HEK293 (cell line): ENCODE data around the gene SLC7A6.
A peak's percentile ranks its signal among the peaks of the same experiment; 100 is the strongest.

ENCODE experiments used
- BCL11B ChIP-seq: fragments of 450-650 bp; formaldehyde crosslinking; IDR thresholded peaks from 2 replicates; pipeline ENCODE4 v1.5.1; 2016; ENCODE audit warnings: low read depth, missing biosample characterization, missing genetic modification characterization
- KLF7 ChIP-seq: fragments of 450-650 bp; formaldehyde crosslinking; IDR thresholded peaks from 2 replicates; pipeline ENCODE4 v1.5.1; 2016; ENCODE audit warnings: missing biosample characterization, missing genetic modification characterization, borderline replicate concordance
- MZF1 ChIP-seq: fragments of 450-650 bp; formaldehyde crosslinking; IDR thresholded peaks from 2 replicates; pipeline ENCODE4 v1.5.1; 2017; ENCODE audit warnings: missing biosample characterization, missing genetic modification characterization, borderline replicate concordance
- ZBTB48 ChIP-seq: fragments of 450-650 bp; formaldehyde crosslinking; IDR thresholded peaks from 2 replicates; pipeline ENCODE4 v1.5.1; 2016; ENCODE audit warnings: missing biosample characterization, missing genetic modification characterization
- ZBTB7A ChIP-seq: fragments of 450-650 bp; formaldehyde crosslinking; IDR thresholded peaks from 2 replicates; pipeline ENCODE4 v1.5.1; 2016; ENCODE audit warnings: low read depth, missing biosample characterization, missing genetic modification characterization
- ZNF121 ChIP-seq: fragments of 450-650 bp; formaldehyde crosslinking; IDR thresholded peaks from 2 replicates; pipeline ENCODE4 v1.5.1; 2016; ENCODE audit warnings: missing biosample characterization, missing genetic modification characterization
- ZNF202 ChIP-seq: fragments of 450-650 bp; formaldehyde crosslinking; IDR thresholded peaks from 2 replicates; pipeline ENCODE4 v1.5.1; 2016; ENCODE audit warnings: missing biosample characterization, missing genetic modification characterization, borderline replicate concordance
- ZNF223 ChIP-seq: fragments of 450-650 bp; formaldehyde crosslinking; IDR thresholded peaks from 2 replicates; pipeline ENCODE4 v1.5.1; 2016; ENCODE audit warnings: missing biosample characterization, missing genetic modification characterization
- ZNF239 ChIP-seq: fragments of 450-650 bp; formaldehyde crosslinking; IDR thresholded peaks from 2 replicates; pipeline ENCODE4 v1.5.1; 2016; ENCODE audit warnings: missing biosample characterization, missing genetic modification characterization
- ZNF248 ChIP-seq: fragments of 450-650 bp; formaldehyde crosslinking; IDR thresholded peaks from 2 replicates; pipeline ENCODE4 v1.5.1; 2017; ENCODE audit warnings: missing biosample characterization, missing genetic modification characterization
- ZNF292 ChIP-seq: fragments of 450-650 bp; formaldehyde crosslinking; IDR thresholded peaks from 2 replicates; pipeline ENCODE4 v1.5.1; 2016; ENCODE audit warnings: low read depth, missing biosample characterization, missing genetic modification characterization, borderline replicate concordance
- ZNF324 ChIP-seq: fragments of 450-650 bp; formaldehyde crosslinking; IDR thresholded peaks from 2 replicates; pipeline ENCODE4 v1.5.1; 2016; ENCODE audit warnings: missing biosample characterization, missing genetic modification characterization
- ZNF391 ChIP-seq: fragments of 450-650 bp; formaldehyde crosslinking; IDR thresholded peaks from 2 replicates; pipeline ENCODE4 v1.5.1; 2016; ENCODE audit warnings: low read depth, missing biosample characterization, missing genetic modification characterization, borderline replicate concordance
- ZNF514 ChIP-seq: fragments of 450-650 bp; formaldehyde crosslinking; IDR thresholded peaks from 2 replicates; pipeline ENCODE4 v1.5.1; 2016; ENCODE audit warnings: missing biosample characterization, missing genetic modification characterization
- ZNF521 ChIP-seq: fragments of 450-650 bp; formaldehyde crosslinking; IDR thresholded peaks from 2 replicates; pipeline ENCODE4 v1.5.1; 2017; ENCODE audit warnings: missing biosample characterization, mild to moderate bottlenecking, missing genetic modification characterization
- ZNF529 ChIP-seq: fragments of 450-650 bp; formaldehyde crosslinking; IDR thresholded peaks from 2 replicates; pipeline ENCODE4 v1.5.1; 2017; ENCODE audit warnings: missing genetic modification characterization, missing biosample characterization; ENCODE audit not compliant: insufficient replicate concordance
- ZNF785 ChIP-seq: fragments of 450-650 bp; formaldehyde crosslinking; IDR thresholded peaks from 2 replicates; pipeline ENCODE4 v1.5.1; 2016; ENCODE audit warnings: missing biosample characterization, missing genetic modification characterization
- ZSCAN16 ChIP-seq: fragments of 450-650 bp; formaldehyde crosslinking; IDR thresholded peaks from 2 replicates; pipeline ENCODE4 v1.5.1; 2016; ENCODE audit warnings: missing biosample characterization, missing genetic modification characterization
- TF ChIP-seq, protein P1 (sequence below): fragments of 450-650 bp; formaldehyde crosslinking; IDR thresholded peaks from 2 replicates; pipeline ENCODE4 v1.5.1; 2016; ENCODE audit warnings: missing biosample characterization, missing genetic modification characterization
- TF ChIP-seq, protein P2 (sequence below): fragments of 450-650 bp; formaldehyde crosslinking; IDR thresholded peaks from 2 replicates; pipeline ENCODE4 v1.5.1; 2016; ENCODE audit warnings: missing biosample characterization, missing genetic modification characterization
- TF ChIP-seq, protein P3 (sequence below): fragments of 450-650 bp; formaldehyde crosslinking; IDR thresholded peaks from 2 replicates; pipeline ENCODE4 v1.5.1; 2016; ENCODE audit warnings: missing biosample characterization, missing genetic modification characterization
- TF ChIP-seq, protein P4 (sequence below): fragments of 450-650 bp; formaldehyde crosslinking; IDR thresholded peaks from 2 replicates; pipeline ENCODE4 v1.5.1; 2017; ENCODE audit warnings: missing biosample characterization, missing genetic modification characterization
- TF ChIP-seq, protein P5 (sequence below): fragments of 450-650 bp; formaldehyde crosslinking; IDR thresholded peaks from 2 replicates; pipeline ENCODE4 v1.5.0; 2017; ENCODE audit warnings: missing biosample characterization, missing genetic modification characterization, borderline replicate concordance
- TF ChIP-seq, protein P6 (sequence below): fragments of 450-650 bp; formaldehyde crosslinking; IDR thresholded peaks from 2 replicates; pipeline ENCODE4 v1.5.1; 2016; ENCODE audit warnings: missing biosample characterization, missing genetic modification characterization

SLC7A6 gene

DNA sequence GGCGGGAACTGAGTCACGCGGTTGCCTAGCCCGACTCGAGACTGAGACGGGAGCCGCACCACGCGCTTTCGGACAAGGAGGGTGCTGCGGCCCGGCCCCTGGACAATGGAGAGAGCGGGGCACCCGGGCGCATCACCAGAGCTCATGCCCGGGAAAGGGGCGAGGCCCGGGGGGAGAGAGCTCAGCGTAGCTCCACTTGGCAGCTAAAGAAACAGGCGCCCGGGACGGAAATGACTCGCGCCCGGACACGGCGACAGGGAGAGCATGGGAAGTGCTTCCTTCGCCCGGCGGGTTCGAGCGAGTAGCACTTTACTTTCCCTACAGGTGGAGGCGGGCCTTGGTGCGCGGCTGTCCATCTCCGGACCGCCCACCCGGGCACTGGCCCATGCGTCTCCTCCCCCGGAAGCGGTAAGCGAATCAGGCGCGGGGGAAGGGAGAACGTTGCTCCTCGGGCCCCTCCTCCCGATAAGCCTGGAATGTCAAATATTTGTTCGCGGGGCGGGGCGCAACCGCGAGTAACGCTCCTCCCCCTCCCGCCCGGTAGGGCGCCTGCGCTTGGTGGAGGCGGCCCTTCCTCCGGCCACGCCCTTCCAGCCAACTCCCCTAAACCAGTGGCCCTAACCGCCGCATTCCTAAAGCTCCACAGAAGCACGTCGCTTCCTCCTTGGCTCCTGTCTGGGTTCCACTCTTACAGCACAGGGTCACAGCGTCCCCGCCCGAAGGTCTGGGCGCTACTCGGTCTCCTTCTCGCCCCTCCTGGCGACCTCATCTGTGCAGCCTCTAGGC is 26.9 kb upstream of the SLC7A6 start (continued):
- TF ChIP-seq, protein P1, sequence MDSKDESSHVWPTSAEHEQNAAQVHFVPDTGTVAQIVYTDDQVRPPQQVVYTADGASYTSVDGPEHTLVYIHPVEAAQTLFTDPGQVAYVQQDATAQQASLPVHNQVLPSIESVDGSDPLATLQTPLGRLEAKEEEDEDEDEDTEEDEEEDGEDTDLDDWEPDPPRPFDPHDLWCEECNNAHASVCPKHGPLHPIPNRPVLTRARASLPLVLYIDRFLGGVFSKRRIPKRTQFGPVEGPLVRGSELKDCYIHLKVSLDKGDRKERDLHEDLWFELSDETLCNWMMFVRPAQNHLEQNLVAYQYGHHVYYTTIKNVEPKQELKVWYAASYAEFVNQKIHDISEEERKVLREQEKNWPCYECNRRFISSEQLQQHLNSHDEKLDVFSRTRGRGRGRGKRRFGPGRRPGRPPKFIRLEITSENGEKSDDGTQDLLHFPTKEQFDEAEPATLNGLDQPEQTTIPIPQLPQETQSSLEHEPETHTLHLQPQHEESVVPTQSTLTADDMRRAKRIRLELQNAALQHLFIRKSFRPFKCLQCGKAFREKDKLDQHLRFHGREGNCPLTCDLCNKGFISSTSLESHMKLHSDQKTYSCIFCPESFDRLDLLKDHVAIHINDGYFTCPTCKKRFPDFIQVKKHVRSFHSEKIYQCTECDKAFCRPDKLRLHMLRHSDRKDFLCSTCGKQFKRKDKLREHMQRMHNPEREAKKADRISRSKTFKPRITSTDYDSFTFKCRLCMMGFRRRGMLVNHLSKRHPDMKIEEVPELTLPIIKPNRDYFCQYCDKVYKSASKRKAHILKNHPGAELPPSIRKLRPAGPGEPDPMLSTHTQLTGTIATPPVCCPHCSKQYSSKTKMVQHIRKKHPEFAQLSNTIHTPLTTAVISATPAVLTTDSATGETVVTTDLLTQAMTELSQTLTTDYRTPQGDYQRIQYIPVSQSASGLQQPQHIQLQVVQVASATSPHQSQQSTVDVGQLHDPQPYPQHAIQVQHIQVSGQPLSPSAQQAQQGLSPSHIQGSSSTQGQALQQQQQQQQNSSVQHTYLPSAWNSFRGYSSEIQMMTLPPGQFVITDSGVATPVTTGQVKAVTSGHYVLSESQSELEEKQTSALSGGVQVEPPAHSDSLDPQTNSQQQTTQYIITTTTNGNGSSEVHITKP (tag by site-specific recombination): peak; percentile 63
- TF ChIP-seq ZNF391 (tag by site-specific recombination) (0 out of 2 replicates have a peak, but pooled peaks have one; percentile 21), MZF1 (no peak; the same call in 1 of the 2 replicates), ZNF529 (tag by site-specific recombination) (no peak), ZNF248 (no peak), KLF7 (tag by site-specific recombination) (peak; percentile 82; the same call in 1 of the 2 replicates), ZNF521 (tag by site-specific recombination) (no peak), ZBTB48 (no peak; the same call in 1 of the 2 replicates), ZNF514 (tag by site-specific recombination) (no peak), ZNF239 (tag by site-specific recombination) (no peak), ZNF292 (tag by site-specific recombination) (no peak), ZNF121 (no peak), ZNF202 (tag by site-specific recombination) (no peak), ZSCAN16 (0 out of 2 replicates have a peak, but pooled peaks have one; percentile 24), ZNF785 (tag by site-specific recombination) (no peak), ZNF223 (no peak), ZNF324 (tag by site-specific recombination) (peak; percentile 48), ZBTB7A (tag by site-specific recombination) (no peak), BCL11B (tag by site-specific recombination) (peak; percentile 73; the same call in 1 of the 2 replicates)
- TF ChIP-seq, protein P2, sequence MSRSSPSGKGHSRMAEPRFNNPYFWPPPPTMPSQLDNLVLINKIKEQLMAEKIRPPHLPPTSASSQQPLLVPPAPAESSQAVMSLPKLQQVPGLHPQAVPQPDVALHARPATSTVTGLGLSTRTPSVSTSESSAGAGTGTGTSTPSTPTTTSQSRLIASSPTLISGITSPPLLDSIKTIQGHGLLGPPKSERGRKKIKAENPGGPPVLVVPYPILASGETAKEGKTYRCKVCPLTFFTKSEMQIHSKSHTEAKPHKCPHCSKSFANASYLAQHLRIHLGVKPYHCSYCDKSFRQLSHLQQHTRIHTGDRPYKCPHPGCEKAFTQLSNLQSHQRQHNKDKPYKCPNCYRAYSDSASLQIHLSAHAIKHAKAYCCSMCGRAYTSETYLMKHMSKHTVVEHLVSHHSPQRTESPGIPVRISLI: no peak
- TF ChIP-seq, protein P3, sequence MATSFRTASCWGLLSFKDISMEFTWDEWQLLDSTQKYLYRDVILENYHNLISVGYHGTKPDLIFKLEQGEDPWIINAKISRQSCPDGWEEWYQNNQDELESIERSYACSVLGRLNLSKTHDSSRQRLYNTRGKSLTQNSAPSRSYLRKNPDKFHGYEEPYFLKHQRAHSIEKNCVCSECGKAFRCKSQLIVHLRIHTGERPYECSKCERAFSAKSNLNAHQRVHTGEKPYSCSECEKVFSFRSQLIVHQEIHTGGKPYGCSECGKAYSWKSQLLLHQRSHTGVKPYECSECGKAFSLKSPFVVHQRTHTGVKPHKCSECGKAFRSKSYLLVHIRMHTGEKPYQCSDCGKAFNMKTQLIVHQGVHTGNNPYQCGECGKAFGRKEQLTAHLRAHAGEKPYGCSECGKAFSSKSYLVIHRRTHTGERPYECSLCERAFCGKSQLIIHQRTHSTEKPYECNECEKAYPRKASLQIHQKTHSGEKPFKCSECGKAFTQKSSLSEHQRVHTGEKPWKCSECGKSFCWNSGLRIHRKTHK (tag by site-specific recombination): no peak
- TF ChIP-seq, protein P4, sequence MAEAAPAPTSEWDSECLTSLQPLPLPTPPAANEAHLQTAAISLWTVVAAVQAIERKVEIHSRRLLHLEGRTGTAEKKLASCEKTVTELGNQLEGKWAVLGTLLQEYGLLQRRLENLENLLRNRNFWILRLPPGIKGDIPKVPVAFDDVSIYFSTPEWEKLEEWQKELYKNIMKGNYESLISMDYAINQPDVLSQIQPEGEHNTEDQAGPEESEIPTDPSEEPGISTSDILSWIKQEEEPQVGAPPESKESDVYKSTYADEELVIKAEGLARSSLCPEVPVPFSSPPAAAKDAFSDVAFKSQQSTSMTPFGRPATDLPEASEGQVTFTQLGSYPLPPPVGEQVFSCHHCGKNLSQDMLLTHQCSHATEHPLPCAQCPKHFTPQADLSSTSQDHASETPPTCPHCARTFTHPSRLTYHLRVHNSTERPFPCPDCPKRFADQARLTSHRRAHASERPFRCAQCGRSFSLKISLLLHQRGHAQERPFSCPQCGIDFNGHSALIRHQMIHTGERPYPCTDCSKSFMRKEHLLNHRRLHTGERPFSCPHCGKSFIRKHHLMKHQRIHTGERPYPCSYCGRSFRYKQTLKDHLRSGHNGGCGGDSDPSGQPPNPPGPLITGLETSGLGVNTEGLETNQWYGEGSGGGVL: no peak
- TF ChIP-seq, protein P5, sequence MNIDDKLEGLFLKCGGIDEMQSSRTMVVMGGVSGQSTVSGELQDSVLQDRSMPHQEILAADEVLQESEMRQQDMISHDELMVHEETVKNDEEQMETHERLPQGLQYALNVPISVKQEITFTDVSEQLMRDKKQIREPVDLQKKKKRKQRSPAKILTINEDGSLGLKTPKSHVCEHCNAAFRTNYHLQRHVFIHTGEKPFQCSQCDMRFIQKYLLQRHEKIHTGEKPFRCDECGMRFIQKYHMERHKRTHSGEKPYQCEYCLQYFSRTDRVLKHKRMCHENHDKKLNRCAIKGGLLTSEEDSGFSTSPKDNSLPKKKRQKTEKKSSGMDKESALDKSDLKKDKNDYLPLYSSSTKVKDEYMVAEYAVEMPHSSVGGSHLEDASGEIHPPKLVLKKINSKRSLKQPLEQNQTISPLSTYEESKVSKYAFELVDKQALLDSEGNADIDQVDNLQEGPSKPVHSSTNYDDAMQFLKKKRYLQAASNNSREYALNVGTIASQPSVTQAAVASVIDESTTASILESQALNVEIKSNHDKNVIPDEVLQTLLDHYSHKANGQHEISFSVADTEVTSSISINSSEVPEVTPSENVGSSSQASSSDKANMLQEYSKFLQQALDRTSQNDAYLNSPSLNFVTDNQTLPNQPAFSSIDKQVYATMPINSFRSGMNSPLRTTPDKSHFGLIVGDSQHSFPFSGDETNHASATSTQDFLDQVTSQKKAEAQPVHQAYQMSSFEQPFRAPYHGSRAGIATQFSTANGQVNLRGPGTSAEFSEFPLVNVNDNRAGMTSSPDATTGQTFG (tag by site-specific recombination): no peak
- TF ChIP-seq, protein P6, sequence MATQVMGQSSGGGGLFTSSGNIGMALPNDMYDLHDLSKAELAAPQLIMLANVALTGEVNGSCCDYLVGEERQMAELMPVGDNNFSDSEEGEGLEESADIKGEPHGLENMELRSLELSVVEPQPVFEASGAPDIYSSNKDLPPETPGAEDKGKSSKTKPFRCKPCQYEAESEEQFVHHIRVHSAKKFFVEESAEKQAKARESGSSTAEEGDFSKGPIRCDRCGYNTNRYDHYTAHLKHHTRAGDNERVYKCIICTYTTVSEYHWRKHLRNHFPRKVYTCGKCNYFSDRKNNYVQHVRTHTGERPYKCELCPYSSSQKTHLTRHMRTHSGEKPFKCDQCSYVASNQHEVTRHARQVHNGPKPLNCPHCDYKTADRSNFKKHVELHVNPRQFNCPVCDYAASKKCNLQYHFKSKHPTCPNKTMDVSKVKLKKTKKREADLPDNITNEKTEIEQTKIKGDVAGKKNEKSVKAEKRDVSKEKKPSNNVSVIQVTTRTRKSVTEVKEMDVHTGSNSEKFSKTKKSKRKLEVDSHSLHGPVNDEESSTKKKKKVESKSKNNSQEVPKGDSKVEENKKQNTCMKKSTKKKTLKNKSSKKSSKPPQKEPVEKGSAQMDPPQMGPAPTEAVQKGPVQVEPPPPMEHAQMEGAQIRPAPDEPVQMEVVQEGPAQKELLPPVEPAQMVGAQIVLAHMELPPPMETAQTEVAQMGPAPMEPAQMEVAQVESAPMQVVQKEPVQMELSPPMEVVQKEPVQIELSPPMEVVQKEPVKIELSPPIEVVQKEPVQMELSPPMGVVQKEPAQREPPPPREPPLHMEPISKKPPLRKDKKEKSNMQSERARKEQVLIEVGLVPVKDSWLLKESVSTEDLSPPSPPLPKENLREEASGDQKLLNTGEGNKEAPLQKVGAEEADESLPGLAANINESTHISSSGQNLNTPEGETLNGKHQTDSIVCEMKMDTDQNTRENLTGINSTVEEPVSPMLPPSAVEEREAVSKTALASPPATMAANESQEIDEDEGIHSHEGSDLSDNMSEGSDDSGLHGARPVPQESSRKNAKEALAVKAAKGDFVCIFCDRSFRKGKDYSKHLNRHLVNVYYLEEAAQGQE (tag by site-specific recombination): no peak
